ENCODE measurements around the gene PKD1L1. TPM values are rescaled to one million over a fixed set of nuclear protein-coding genes. Genes with fewer than 3 reads are reported as not detected.
"Not testable (repeated sequence)": the region's sequence is repeated elsewhere in the genome, so short reads cannot be mapped to it uniquely, and the experiment has no call there.

Gene PKD1L1
- total and polyA plus RNA-seq, 3 donors from 2014 or later, result 4.0 to 4.8 (median 4.2) TPM

- Histone ChIP-seq H3K4me1 (peaks cover 15% of the 10 kb centered on the region), H3K27me3 (no peaks in the 10 kb centered on the region), H3K36me3 (ENCODE audit: low read depth, missing control alignments) (no peaks in the 10 kb centered on the region), H3K4me3 (no peak overlapping the region), H3K27ac (no peak overlapping the region), H3K9me3 (no peaks in the 10 kb centered on the region)
- intact Hi-C loops (cut with DNase I; ENCODE audit: low total_unique reads), result no loop called here
- DNase-seq, result no peak
- no peak for TF ChIP-seq POLR2A (IDR thresholded peaks at IDR 0.05)
- no peak for TF ChIP-seq CTCF (IDR thresholded peaks at IDR 0.05)
- WGBS, 2 donors, result 61 to 98% methylated on average over 3 of the region's 3 CpGs
Observed at GRCh38 chr7:47755248-47755647, 193.0 kb downstream of the PKD1L1 start.

- H3K27me3 ChIP-seq; H3K27ac ChIP-seq; intact Hi-C loops (cut with DNase I; ENCODE audit: low total_unique reads); H3K36me3 ChIP-seq (ENCODE audit: low read depth, missing control alignments); H3K4me3 ChIP-seq; H3K9me3 ChIP-seq; DNase-seq; H3K4me1 ChIP-seq: not testable (repeated sequence)
- WGBS, 2 donors, result 75 to 95% methylated on average over 5 of the region's 5 CpGs
Observed at GRCh38 chr7:47751724-47752123, 196.5 kb downstream of the PKD1L1 start.

- TF ChIP-seq POLR2A (IDR thresholded peaks at IDR 0.05) (no peak), CTCF (IDR thresholded peaks at IDR 0.05) (no peak)
- Histone ChIP-seq H3K4me3 (no peak overlapping the region), H3K9me3 (no peaks in the 10 kb centered on the region), H3K4me1 (no peaks in the 10 kb centered on the region), H3K36me3 (ENCODE audit: low read depth, missing control alignments) (no peaks in the 10 kb centered on the region), H3K27me3 (no peaks in the 10 kb centered on the region), H3K27ac (no peak overlapping the region)
- 57 to 69% methylated on average over 5 of the region's 5 CpGs for WGBS, 2 donors
- intact Hi-C loops (cut with DNase I; ENCODE audit: low total_unique reads), result no loop called here
- DNase-seq, result no peak
Observed at GRCh38 chr7:47751043-47751442, 197.2 kb downstream of the PKD1L1 start.

GRCh38 chr7:47748041-47748440 is 200.2 kb downstream of the PKD1L1 start:
- Histone ChIP-seq H3K36me3 (ENCODE audit: low read depth, missing control alignments) (no peaks in the 10 kb centered on the region), H3K9me3 (no peaks in the 10 kb centered on the region), H3K27ac (no peak overlapping the region), H3K4me1 (no peaks in the 10 kb centered on the region), H3K27me3 (no peaks in the 10 kb centered on the region), H3K4me3 (no peak overlapping the region)
- intact Hi-C loops (cut with DNase I; ENCODE audit: low total_unique reads), result no loop called here
- TF ChIP-seq POLR2A (IDR thresholded peaks at IDR 0.05), result no peak
- TF ChIP-seq CTCF (IDR thresholded peaks at IDR 0.05), result no peak
- WGBS, 2 donors, result 69 to 79% methylated on average over 7 of the region's 7 CpGs
- no peak for DNase-seq

GRCh38 chr7:47747160-47747559 is 201.1 kb downstream of the PKD1L1 start:
- no peaks in the 10 kb centered on the region for H3K36me3 ChIP-seq (ENCODE audit: low read depth, missing control alignments)
- H3K27me3 ChIP-seq, result no peaks in the 10 kb centered on the region
- H3K4me3 ChIP-seq, result no peak overlapping the region
- intact Hi-C loops (cut with DNase I; ENCODE audit: low total_unique reads), result no loop called here
- H3K4me1 ChIP-seq, result no peaks in the 10 kb centered on the region
- 88 to 95% methylated on average over 6 of the region's 6 CpGs for WGBS, 2 donors
- TF ChIP-seq POLR2A (IDR thresholded peaks at IDR 0.05) (no peak), CTCF (IDR thresholded peaks at IDR 0.05) (no peak)
- H3K9me3 ChIP-seq, result no peaks in the 10 kb centered on the region
- no peak for DNase-seq
- H3K27ac ChIP-seq, result no peak overlapping the region
